HG03460 (cell line): Measurements from ENCODE around the gene CFAP299.
A peak's percentile ranks its signal among the peaks of the same experiment; 100 is the strongest.

Source experiments
- ATAC-seq: cut with Tn5 transposase; IDR thresholded peaks from one replicate; pipeline ENCODE4 v1.9.1; 2021; ENCODE audit not compliant: unreplicated experiment

Gene CFAP299

DNA sequence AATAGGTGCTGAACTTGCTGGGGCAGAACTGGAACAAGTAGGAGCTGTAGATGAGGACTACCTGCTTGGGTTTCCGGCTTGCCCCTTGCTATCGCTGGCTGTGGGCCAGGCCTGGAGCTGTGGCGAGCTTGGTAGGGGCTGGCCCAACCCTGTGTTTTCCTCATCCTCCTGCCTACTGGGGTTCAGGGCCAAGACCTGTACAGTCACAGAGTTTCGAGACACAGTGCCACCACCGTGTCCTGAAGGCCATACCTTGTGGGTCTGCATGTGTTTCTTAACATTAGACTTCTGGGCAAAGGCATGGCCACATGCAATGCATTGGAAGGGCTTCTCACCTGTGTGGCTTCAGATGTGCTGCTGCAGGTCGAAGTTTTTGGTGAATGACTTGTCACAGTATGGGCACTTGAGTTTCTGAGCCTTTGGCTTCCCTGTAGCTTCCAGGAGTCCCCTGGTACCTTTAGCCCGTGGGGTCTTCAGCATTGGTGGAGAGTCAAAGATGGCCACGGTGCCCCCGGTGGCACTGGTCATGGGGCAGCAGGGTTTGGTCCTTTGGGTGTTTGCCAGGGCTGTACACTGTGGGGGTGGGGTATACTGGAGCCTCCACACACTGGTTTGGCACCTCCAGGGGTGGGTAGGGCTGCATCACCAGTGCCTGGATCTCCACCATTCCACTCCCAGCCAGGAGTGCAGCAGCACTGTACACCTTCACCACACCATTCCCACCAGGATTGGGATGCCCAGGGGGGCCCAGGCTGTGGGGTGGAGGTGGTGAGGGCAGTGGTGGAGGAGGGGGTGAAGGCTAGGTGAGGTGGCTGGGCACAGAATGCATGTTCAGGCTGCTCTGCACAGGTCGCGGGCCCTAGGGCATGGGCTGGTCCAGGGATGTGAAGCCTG is 52.1 kb downstream of the CFAP299 start:
- no peak for ATAC-seq

DNA sequence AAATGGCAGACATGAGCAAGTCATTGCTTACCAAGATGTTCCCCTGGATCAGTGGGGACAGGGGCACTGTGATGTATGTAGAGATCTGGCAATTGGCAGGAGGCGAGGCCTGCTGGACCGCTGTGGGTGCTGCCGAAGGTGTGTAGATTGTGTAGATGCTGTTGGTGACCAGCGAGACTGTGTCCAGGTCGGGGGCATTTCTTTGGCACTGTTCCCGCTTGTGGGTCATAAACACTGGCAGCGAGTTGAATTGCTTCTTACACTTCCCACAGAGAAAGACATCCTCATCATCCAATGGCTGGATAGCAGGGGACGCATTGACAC is 52.7 kb downstream of the CFAP299 start:
- ATAC-seq, result no peak

DNA sequence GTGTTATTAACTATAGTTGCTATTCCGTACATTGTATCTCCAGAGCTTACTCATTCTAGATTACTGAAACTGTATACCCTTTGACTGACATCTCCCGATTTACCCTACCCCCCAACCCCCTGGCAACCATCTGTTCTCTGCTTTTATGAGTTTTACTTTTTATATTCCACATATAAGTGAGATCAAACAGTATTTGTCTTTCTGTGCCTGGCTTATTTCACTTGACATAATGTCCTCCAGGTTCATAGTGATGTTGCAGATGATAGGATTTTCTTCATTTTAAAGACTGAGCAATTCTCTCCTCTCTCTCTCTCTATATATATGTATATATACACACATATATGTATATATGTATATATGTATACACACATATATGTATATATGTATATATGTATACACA is 54.6 kb downstream of the CFAP299 start:
- no peak for ATAC-seq

DNA sequence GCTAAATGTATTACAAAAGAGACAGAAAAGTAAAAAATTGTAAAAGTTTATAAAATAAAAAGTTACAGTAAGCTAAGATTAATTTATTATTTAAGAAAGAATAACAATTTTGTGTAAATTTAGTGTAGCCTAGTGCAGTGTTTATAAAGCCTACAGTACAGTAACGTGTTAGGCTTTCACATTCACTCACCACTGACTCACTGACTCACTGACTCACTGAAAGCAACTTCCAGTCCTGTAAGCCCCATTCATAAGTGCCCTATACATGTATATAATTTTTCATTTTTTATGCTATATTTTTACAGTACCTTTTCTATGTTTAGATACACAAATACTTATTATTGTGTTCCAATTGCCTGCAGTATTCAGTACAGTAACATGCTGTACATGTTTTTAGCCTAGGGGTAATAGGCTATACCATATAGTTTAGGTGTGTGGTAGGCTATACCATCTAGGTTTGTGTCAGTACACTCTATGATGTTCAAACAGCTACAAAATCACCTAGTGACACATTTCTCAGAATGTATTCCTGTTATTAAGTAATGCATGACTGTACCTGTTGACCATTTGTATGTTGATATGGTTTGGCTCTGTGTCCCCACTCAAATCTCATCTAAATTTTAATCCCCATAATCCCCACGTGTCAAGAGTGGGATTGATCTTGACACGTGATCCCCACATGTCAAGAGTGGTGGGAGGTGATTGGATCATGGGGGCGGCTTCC is 57.9 kb downstream of the CFAP299 start:
- peak; percentile 77 for ATAC-seq

DNA sequence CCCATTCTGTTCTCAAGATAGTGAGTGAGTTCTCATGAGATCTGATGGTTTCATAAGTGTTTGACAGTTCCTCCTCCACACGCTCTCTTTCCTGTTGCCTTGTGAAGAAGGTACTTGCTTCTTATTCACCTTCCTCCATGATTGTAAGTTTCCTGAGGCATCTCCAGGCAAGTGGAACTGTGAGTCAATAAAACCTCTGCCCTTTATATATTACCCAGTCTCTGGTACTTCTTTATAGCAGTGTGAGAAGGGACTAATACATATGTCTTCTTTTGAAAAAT is 58.4 kb downstream of the CFAP299 start:
- ATAC-seq, result no peak

DNA sequence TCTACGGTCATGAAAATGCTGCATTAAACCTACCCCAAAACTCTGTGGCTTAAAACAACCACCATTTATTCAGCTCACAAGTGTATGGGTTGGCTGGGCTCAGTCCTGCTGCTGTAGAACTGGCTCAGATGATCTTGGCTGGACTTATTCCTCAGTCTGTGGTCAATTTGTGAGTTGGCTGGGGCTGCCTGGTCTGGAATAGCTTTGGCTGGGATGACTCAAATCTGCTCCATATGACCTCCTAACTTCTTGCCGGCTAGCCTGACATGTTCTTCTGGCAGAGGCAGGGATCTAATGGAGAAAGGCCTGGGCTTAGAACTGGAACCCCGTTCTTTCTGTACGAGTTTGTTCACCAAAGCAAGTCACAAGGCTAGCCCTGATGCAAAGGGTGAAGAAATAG is 71.7 kb downstream of the CFAP299 start:
- ATAC-seq, result no peak

DNA sequence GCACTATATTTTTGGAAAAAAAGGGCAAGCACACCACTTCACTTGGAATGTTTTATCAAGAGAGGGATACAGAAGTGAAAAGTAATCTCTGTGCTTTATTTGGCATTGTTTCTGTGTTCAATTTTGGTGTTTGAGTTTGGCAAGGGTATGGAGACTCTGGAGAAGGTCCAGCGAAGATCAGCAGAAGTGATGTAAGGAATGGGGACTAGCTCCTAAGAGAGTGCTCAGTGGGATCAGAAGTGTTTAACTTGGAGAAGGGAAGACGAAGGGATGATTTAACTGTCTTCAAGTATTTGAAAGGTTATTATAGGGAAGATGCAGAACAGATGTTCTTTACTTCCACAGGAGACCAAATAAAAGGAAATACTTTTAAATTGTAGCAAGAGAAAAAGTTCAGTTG is 74.3 kb downstream of the CFAP299 start:
- no peak for ATAC-seq

DNA sequence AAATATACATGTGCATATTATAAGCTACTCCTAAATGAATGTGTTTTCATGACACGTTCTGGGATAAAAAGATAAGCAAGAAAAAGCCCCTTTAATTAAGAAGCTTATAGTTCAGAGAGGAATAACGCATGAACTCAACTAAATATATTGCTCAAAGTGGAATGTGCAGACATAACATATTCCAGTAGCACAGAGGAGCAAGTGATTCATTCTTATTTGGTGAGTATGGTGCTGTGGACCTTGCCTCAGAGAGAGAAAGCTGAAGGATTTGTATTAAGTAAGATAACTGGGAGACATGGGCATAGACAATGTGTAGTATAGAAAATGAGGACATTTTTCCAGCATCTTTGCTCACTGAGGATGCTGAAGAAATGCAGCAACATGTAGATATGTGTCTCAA is 76.8 kb downstream of the CFAP299 start:
- no peak for ATAC-seq

DNA sequence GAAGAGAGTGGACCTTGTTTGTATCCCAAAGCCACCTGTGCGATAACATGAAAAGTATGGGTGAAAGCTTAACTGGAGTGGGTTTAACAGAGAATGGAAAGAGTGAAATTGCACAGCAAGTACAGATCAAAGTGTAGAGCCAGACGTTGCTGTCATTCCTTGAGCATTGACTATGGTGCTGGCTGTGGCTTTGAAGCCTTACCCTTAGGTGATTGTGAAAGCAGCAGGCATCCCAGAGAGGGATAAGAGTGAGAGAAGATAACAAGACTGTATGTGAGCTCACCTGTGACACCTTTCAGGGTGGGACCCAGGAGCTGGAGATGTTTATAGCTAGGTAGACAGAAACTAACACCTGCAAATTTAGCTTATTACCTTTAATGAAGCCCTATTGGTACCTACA is 77.6 kb downstream of the CFAP299 start:
- no peak for ATAC-seq

DNA sequence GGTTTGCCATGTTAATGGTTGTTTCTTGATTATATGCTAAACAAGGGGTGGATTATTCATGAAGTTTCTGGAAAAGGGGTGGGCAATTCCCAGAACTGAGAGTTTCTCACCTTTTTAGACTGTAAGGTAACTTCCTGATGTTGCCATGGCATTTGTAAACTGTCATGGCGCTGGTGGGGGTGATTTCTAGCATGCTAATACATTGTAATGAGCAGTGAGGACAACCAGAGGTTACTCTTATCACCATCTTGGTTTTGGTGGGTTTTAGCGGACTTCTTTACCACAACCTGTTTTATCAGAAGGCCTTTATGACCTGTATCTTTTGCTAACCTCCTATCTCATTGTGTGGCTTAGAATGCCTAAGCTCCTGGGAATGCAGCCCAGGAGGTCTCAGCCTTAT is 81.5 kb downstream of the CFAP299 start:
- no peak for ATAC-seq

DNA sequence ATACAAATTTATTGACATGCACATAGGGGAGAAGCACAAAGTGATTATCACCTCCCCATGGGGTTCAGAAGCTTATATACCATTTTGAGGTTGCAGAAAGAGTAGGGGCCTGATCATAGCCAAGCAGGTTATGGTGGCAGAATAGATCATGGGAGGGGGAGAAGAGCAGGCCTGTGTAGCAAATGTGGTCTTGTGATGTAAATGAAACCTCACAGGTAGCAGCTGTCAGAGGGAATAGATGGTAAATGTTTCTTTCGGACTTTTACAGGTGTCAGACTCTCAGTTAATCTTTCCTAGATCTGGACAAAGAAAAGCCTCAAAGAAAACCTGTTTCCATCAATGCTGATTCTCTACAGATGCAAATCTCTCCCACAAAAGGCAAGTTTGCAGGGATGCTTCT is 84.4 kb downstream of the CFAP299 start:
- no peak for ATAC-seq

DNA sequence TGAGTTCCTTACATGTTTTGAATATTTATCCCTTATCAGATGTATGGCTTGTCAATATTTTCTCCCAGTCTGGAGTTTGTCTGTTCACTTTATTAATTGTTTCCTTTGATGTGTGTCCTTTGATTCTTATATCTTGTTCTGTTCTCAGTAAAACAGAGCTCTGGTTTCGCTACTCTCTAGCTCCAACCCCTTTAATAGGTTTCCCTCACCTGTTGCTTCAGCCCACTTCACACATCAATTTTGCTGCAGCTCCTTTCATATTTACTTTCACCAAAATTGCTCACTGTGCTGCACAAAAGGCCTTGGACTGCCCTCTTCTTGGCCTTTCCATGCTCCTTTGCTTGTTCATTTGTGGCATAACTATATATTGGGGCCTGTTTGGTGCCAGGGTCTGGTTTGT is 85.1 kb downstream of the CFAP299 start:
- ATAC-seq, result no peak

DNA sequence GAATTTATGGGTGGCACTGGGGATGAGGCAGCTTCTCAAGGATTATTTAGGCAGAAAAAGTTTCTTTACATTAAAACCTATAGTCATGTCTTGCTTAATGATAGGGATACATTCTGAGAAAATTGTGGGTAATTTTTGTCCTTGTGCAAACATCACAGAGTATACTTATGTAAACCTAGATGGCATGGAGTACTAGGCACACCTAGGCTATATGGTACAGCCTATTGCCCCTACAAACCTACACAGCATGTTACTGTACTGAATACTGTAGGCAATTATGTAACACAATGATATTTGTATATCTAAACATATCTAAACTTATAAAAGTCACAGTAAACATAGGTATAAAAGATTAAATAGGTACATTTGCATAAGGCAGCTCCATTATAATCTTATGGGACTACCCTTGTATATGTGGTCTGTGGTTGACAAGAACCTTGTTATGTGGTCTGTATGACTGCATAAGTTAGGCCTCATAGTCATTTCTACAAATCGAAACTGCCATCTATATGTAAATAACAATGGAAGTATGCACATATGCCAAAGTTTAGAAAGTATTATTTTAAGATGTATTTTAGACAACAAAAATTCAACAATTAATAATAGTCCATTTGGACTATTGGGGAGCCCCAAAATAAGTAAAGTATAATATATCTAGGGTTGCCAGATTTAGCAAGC is 87.3 kb downstream of the CFAP299 start:
- no peak for ATAC-seq

DNA sequence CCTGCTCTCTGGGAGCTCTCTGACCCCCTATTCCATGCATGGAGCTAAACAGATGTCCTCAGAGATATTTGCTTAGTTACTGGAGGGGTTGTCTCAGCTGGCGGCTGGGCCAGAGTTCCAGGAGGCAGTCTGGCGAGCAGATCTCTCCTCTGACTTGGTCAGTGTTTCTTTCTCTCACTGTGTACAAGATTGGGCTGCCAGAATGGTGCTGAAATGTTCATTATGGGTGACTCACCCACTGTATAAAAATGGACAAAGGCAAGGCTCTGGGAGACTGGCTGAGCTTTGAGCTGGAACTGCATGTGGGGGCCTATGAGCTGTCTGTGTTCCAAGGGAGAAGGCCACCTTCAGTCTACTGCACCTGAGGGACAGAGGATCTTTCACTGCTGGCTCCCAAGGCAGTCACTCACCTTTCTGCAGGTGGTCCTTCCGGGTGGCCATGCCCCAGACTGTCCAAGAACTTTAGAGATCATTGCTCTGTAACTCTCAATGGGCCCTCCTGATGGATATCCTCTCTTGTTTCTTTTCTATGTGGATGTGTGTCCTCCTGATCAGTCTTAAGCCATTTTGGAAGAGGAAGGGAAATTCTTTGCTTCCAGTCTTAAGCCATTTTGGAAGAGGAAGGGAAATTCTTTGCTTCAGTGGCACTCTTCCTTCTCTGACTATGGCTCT is 88.2 kb downstream of the CFAP299 start:
- ATAC-seq, result no peak

DNA sequence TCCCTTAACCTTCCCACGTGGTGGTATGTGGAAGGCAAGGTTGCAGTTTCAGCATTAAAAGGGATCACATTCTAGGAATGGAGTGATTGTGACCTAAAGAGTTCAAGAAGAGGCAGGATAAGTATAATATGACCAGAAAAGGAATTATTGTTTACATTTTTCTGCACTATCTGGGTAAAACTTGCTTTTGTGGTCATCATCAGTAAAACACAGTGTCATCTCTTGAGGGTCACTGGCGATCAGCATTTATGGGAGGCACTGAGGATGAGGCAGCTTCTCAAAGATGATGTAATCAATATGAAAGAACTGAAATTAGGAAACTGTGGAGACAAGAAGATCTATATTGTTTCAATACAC is 88.7 kb downstream of the CFAP299 start:
- ATAC-seq, result no peak

DNA sequence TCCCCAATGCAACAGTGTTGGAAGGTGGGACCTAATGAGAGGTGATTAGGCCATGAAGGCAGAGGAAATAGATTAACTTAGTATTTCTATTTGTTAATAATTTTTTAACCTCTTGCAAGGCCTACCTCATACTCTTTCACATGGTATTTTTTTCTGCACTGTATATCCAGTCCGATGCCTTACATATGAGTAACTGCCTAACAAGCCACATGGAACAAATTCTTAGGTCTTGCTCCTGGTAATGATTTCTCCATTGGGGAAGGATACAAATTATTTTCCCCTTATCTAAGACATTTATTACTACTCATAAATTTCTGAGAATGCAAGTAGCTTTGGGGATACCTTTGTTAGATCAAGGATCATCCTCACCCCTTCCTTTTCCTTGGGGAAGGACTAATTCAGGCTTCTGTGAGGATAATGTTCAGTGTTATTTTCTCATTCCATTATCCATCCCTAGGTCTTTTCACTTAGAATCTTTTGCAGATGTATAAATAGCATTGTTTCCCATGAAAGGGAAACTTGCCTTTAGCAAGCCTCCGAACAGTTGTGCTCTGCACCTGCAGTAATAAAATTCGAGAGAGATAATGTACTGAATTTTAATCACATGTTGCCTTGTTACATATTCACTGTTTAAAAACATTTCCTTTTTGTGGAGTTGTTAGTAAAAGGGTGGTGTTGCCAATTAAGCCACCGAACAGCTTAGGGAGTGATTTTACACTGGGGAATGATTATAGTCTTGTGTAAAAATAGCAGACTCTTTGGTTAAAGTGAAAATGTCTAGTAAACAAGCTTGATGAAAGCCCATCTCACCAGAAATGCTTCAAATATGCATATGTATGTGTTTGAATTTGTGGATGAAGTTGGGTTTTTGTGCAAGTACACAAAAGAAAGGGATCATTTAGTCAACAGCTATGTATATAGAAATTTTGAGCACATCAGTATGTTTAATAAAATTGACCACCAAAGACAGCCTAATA is 89.9 kb downstream of the CFAP299 start:
- no peak for ATAC-seq

DNA sequence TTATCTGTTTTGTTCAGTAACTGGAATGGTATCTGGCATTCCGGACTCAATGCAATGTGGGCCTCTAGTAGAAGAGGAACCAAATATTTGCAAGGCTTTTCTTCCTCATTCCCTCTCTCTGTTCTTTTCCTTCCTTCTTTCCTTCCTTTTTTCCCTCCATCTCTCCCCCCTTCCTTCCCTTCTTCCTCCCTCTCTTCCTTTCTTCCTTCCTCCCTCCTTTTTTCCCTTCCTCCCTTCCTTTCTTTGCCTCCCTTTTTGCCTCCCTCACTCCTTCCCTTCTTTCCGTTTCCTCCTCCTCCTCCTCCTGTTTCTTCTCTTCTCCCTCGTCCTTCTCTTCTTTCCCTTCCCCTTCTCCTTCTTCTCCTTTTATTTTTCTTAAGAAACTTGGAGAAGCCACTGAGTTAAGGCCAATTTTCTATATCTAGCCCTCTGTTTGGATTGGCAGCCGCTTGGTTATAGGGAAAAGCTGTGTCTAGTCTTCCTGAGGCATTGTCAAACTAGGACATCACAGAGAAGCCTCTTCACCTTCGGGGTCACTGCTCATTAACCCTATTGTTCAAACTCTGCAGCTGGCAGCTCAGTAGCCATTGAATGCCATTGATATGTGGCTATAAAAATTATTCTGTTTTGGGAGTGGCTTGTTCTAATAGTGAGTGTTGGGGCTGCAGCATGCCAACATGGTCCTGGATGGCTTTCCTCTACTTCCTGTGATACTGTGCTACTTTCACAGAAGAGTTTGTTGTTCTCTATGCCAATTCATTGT is 95.9 kb downstream of the CFAP299 start:
- ATAC-seq, result no peak

DNA sequence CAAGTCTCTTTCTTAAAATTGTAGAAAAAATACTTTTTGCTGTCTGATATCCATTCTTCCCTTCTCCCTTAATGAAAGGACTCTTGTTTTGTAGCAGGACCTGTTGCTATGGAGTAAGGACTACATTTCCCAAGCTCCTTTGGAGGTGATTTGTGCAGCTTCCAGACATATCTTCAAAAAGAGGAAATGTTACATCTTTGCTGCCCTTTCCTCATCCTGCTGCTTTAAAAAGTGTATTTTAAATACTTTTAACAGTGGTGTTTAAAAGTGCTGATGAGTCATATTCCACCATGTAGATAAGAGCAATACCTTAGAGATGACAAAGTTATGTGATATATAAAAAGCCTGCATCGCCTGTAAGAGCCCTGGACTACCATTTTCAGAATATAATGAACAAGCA is 98.7 kb downstream of the CFAP299 start:
- ATAC-seq, result no peak

DNA sequence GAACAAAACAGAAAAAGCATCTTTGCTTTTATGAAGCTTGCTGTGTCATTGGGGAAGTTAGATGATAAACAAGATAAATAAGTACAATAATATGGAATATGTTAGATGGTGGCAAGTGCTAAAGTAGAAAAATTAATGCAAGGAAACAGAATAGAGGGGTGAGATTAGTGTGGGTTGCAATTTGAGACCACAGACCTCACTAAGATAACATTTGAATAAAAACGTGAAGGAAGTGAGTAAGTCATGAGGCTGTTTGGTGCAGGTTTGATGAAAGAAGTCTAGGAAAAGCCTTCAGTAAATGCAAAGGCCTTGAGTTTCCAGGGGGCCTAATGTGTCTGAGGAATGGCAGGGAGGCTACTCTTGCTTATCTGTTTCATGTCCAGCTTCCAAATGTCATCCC is 102.5 kb downstream of the CFAP299 start:
- ATAC-seq, result no peak
